ENCODE data around the gene LRRK1. TPM values are rescaled to one million over a fixed set of nuclear protein-coding genes. Genes with fewer than 3 reads are reported as not detected.

LRRK1 gene
- total RNA-seq, 1 donor from 2014 or later: 2.3 TPM

DNA sequence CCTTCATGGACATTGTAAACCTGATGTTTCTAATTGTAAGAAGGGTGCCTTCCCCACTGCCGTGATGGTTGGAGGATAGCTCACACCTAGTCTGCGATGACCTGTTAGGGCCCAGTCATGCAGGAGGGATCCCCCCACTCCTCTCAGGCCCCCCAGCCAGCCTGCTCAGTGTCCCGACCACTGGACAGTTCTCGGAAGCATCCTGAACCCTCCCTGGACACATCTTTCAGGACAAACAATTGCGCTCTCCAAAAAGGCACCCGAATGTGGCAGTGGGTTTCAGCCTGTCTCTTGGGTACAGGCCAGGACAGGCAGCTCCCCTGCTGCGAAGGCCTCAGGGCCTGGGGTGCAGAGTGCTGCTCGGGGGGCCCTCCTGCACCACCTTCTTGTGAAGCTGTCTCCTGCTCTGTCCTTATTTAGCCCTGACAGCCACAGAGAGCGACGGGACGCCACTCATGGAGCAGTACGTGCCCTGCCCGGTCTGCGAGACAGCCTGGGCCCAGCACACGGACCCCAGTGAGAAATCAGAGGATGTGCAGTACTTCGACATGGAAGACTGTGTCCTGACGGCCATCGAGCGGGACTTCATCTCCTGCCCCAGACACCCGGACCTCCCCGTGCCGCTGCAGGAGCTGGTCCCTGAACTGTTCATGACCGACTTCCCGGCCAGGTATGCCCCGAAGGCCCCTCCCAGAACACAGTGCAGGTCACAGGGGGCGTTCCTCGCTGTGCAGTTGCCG is 132.3 kb downstream of the LRRK1 start:
- ATAC-seq (no peak), DNase-seq (ENCODE audit: low spot score) (peak; percentile 32)

DNA sequence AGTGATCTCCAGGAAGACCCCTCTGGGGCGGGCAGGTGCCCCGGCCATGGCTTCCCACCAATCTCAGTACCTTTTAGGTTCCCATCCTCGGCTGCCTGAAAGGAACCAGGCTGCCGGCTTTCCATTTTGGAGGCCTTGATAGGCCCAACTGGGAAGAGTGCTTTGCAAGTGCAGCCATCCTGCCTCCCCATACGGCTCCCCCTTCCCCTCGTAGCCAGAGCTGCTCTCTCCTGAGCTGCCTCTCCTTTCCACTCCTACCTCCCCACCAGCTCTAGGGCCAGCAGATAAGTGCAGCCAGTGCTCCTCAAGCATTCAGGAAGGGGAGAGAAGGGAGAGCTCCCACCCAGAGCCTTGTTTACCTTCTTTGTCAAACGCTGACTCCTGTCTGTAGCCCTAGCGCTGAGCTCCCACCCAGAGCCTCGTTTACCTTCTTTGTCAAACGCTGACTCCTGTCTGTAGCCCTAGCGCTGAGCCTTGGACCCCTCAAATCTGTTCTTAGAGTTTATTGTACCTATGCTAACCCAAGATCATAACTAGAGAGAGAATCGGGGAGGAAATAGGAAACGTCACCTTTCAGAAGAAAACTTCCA is 133.0 kb downstream of the LRRK1 start:
- DNase-seq (ENCODE audit: low spot score) (peak; percentile 41), ATAC-seq (no peak)

DNA sequence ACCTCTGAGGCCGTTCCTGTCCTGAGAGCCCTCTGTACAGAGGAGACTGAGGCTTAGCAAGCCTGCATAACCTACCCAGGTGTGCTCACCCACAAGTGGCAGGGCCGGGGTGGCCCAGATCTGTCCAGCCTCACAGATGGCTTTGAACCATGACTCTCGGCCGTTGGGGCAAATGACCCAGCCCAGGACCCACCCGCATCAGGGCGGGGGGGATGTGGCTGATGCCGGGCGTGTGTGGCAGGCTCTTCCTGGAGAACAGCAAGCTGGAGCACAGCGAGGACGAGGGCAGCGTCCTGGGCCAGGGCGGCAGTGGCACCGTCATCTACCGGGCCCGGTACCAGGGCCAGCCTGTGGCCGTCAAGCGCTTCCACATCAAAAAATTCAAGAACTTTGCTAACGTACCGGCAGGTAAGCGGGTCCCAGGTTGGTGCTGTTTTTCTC is 133.5 kb downstream of the LRRK1 start:
- ATAC-seq: no peak
- peak; percentile 38 for DNase-seq (ENCODE audit: low spot score)

DNA sequence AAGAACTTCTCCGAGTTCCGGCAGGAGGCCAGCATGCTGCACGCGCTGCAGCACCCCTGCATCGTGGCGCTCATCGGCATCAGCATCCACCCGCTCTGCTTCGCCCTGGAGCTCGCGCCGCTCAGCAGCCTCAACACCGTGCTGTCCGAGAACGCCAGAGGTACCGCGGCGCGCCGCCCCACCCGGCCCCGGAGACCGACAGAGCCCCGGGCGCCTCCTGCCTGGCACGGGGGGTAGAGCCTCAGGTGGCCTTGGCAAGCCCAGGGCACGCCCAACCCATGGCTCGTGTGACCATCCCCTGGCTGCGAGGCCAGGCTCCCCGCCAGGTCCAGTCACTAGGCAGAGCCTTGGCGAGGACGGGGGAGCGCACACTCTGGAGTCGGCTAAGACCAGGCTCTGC is 134.1 kb downstream of the LRRK1 start:
- DNase-seq (ENCODE audit: low spot score): peak; percentile 39
- ATAC-seq: no peak

DNA sequence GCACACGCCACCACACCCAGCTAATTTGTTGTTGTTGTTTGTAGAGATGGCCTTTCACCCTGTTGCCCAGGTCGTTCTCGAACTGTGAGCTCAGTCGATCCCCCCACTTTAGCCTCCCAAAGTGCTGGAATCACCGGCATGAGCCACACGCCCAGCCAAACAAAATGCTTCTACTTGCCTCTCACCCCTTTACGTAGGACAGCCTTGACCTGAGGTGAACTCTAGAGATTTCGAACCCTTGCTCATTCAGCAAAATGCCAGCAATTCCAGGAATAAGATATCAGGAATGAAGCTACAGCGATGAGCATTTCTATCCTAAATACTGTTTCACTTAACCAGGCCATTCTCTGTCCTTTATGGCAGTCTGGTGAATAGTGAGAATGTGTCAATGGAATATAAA is 135.0 kb downstream of the LRRK1 start:
- peak; percentile 26 for DNase-seq (ENCODE audit: low spot score)
- ATAC-seq: no peak

DNA sequence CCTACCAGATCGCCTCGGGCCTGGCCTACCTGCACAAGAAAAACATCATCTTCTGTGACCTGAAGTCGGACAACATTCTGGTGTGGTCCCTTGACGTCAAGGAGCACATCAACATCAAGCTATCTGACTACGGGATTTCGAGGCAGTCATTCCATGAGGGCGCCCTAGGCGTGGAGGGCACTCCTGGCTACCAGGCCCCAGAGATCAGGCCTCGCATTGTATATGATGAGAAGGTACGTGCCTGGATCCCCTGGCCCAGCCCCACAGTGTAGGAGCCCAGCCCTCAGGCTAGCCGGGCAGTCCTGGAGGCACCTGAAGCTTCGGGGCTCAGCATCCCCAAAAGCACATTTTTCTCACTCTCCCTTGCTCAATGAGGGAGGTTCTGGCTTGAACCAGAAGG is 135.8 kb downstream of the LRRK1 start:
- ATAC-seq: no peak
- DNase-seq (ENCODE audit: low spot score): peak; percentile 43

DNA sequence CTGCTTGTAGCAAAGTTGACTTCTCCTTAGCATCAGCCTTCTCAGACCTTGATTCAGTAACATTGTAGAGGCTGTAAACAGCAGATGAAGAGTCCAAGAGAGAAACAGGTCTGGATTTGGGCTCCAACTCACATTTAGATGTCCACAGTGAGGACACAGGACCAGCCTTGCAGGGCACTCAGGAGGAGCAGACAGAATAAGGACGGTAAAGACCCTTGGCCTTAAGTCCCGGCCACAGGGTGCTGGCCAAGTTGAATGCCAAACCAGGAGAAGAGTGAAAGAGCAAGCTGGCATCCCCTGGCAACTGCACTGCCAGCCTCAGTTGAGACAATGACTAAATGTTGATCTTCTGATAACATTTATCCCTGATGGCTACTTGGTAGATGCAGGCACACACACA is 136.3 kb downstream of the LRRK1 start:
- DNase-seq (ENCODE audit: low spot score) (peak; percentile 33), ATAC-seq (no peak)

DNA sequence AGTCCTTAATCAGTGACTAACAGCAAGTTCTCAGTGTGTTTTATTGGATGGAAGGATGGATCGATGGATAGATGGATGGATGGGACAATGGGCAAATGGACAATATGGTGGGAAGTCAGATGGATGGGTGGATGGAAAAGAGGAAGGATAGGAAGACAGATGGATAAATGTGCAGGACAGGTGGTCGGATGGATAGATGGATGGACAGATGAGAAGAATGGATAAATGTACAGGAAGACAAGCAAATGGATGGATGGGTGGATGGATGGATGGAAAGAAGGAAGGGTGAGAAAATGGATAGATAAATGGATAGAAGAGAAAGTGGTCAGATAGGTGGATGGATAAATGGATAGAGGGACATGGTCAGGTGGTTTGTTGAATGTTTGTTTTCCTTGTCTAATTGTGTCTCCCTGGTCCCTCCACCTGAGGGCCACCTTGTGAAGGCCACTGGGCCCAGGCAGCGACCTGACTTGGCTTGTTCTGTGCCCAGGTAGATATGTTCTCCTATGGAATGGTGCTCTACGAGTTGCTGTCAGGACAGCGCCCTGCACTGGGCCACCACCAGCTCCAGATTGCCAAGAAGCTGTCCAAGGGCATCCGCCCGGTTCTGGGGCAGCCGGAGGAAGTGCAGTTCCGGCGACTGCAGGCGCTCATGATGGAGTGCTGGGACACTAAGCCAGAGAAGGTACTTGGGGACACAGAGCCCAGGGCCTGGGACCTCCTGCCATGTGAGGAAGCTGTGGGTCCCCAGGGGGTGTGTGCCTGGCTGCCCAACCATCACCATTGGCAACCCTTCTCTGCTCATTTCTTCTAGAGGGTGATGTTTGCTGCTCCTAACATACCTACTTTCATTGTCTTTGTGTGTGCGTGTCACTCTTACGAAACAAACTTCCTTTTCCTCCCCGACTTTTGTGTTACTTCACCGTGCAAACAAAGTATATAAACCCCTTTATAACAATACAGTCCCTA is 137.5 kb downstream of the LRRK1 start:
- peak; percentile 46 for DNase-seq (ENCODE audit: low spot score)
- ATAC-seq: no peak

DNA sequence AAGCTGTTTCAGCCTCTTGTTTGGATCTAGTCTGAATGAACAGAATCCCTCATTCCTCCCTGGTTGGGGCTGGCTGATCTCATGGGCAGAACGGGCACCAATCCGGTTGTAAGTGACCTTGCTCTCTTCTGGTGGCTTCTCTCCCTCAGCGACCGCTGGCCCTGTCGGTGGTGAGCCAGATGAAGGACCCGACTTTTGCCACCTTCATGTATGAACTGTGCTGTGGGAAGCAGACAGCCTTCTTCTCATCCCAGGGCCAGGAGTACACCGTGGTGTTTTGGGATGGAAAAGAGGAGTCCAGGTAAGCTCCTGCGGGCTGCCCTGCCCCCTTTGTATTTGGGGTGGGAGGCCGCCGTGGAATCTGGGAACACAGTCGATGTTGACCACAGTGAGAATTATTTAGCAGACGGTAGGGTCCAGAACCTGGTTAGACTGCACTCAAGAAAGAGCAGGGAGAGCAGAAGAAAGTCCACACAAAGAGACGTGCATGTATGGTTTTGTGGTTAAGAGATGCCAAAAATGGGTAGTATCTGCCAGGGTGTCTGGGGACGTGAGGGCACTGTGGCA is 138.8 kb downstream of the LRRK1 start:
- ATAC-seq: no peak

DNA sequence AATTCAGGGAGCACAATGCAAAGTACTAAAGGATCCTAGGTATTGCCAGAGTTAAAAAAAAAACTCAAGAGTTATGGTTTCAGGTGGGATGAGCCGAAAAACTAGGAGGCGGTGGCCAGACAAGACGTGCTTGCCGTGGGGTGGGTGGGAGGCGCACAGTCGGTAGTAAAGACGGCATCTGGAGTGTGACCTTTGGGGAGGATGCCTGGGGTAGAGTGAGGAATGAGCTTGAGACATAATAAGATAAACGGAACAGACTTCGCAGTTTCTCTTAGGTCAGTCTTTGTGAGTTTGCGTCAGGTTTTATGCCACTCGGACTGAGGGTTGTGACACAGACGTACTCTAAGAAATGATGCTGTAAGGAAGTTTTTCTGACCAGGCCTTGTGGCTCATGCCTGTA is 139.6 kb downstream of the LRRK1 start:
- peak; percentile 31 for DNase-seq (ENCODE audit: low spot score)
- ATAC-seq: no peak

More for the DNA sequence above, 138.8 kb downstream of the LRRK1 start:
- DNase-seq (ENCODE audit: low spot score): peak; percentile 34

DNA sequence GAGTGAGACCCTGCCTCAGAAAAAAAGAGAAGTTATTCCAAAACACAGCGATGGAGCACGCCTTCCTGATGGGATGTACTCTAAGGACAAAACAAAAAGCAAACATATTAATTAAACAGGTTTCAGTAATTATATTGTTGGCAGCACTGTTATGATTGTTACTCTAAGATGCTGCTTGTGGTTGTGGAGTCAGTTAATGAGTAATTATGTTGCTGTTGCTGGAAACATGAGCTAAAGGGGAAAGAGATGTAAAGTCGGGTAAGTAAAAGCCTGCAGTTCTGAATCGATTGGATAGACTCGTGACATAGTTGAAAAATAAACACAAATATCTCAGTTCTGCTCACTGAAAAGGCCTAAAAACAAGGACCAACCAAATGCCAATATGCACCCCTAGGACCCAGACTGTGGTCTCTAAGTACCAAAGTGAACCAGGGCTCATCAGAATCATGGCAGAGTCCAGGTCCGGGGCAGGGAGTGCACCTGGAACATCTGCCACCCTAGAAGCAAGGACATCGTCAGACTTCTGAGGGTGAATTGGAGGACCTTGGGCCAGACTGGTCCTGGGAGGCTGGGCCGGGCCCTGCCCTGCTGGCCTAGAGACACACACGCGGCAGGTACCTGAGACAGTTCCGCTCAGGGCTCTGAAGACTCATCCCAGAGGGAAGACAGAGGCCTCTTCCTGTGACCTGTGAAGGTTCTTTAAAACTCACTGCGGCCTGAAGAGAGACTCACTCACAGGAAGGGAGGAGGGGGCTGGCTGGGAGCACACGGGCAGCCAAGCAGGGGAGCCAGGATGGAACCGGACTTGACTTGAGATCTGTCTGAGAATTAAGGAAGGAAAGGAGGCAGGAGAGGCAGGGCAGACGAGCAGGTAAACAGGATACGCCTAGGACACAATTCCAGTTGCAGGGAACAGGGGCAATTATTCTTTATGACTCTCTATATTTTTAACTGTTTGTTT is 140.5 kb downstream of the LRRK1 start:
- ATAC-seq (no peak), DNase-seq (ENCODE audit: low spot score) (peak; percentile 35)

DNA sequence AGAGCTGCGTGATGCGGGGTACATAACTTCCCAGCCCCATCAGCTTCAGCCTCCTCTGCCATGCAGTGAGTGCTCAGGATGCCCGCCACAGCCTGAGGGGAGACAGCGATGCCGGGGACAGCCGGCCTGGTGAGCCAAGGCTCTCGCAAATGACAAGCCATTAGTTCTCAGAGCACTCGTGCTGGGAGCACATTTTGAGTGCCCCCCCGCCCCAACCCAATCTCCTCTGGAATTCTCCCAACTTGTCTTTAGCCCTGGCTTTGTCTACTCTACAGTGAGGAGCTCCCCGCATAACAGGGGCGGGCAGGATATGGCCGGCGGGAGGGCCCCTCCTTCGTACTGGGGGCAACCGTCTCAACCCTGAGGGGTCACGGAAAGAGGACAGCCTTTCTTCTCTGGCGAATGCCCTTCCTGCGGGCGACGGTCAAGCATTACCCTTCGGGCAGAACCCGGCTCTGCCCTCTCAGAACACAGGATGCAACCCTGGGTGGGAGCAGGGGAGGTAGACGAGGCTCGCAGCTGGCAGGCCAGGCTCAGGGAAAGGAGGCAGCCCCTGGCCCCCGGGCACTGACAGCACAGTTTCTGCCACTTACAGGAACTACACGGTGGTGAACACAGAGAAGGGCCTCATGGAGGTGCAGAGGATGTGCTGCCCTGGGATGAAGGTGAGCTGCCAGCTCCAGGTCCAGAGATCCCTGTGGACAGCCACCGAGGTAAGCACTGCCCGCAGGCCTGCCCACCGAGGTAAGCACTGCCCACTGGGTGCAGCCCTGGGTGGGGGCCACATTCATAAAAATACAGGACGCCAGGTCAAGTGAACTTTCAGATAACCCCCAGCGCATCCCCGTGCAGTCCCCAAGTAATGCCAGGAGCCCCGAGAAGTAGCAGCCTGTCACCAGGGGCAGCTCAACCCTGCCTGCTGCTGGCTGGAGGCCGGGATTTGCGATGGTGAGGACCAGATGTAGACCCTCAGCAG is 141.7 kb downstream of the LRRK1 start:
- DNase-seq (ENCODE audit: low spot score): peak; percentile 32

DNA sequence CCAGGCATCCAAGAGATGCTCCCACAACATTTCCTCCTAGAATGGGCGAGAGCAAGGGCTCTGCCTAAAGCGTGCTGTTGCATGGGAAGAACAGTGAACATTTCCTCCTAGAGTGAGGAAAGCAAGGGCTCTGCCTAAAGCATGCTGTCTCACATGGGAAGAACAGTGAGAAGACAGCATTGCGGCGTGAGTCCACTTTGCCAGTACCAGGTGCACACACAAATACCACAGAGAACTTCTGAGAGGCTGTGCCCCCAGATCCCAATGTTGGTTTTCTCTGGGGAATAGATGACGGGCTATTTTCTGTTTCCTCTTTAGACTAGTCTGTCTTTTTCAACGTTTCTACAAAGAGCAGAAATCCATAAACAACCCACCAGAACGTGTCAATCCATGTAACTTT is 142.9 kb downstream of the LRRK1 start:
- ATAC-seq (no peak), DNase-seq (ENCODE audit: low spot score) (no peak)

More for the DNA sequence above, 141.7 kb downstream of the LRRK1 start:
- ATAC-seq: no peak

DNA sequence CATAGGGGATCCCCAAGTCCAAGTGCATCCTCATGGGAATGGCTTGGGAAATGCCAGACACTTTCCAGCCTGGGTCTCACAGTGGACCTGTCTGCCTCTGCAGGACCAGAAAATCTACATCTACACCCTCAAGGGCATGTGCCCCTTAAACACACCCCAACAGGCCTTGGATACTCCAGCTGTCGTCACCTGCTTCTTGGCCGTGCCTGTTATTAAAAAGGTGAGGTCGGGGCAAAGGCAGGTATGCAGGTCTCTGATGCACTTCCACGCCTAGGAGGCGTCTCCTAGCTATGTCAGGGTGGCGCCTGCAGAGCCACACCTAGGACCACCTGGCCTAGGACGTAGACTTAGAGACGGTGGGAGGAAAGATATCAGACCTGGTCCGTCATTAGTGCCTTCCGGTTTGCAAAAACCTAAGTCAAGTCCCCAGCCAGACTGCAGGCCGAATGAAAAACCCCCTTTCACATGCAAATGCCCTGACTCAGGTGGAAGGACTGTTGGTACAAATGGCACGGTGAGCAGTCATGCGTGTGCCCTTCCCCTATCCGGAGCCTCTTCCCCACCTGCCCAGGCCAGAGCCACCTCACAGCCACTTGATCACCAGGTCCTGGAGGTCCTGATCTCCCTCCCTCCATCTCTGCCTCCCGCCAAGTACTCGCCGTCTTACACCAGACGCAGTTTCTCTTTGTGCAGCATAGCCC is 143.5 kb downstream of the LRRK1 start:
- no peak for ATAC-seq

DNA sequence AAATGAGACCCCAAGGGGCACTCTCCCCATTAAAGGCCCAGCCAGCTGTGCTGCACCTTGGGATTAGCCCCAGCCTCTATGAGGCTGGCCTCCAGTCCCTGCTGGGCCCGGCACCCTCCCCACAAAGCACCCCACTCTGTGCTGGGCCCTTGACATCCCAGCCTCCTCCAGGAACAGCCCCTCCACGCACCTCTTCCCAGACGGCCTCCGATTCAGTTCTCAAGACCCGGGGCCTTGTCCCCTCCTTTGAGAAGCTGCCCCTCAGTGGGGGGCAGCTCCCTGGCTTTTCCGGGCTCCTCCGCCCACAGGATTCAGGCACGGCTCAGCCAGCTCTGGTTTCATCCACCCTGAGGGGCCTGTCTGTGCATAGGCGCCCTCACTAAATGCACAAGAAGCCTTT is 144.1 kb downstream of the LRRK1 start:
- ATAC-seq: no peak

More for the DNA sequence above, 143.5 kb downstream of the LRRK1 start:
- no peak for DNase-seq (ENCODE audit: low spot score)

DNA sequence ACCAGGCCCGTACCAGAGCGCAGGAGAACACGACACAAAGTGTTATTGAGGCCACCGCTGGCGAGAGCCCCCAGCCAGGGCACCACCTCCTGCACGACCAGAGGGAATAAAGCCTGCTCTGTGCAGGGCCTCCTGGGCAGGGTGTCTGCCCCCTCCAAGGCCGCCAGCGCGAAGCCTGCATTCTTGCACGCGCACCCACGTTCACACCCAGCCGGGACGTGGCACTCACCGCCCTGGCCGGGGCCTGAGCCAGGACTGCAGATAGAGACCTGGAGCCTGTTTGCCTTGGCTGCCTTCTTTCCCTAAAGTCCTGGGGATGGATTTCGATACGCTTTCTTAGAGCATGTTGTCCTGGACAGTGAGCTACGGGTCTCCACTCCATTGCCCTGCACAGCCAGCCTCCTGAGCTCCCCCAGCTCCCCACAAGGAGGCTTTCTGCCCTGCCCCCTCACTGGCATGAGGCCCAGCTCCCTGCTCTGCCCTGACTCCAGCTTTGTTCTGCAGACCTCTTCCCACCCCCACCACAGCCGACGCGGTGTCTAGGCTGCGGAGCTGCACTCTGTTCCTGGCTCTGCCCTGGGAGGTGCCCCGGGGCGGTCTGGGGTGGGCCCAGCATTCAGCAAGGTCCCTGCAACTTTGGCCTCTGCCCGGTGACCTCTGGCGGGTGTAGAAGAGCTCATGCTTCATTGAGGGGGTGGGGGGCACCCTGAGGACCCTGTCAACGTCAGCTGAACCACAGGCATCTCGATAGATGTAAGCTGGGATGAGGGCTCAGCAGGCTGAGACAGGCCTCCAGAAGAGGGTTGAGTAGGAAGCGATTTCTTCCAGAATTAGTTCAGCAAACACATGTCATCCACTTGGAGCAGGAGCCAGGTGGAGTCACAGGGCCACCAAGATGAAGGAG is 145.0 kb downstream of the LRRK1 start:
- DNase-seq (ENCODE audit: low spot score) (no peak), ATAC-seq (no peak)

More for the DNA sequence above, 144.1 kb downstream of the LRRK1 start:
- DNase-seq (ENCODE audit: low spot score): no peak
